ENCODE data around the gene CASK. TPM values are rescaled to one million over a fixed set of nuclear protein-coding genes. Genes with fewer than 3 reads are reported as not detected.

Gene CASK
- total RNA-seq, 4 donors from 2014 or later, result 34.3 to 52.8 (median 40.7) TPM

Small RNA genes within 50 kb of the gene (small RNA-seq; reads per million reads assigned to genes)
- gene AL353691.2, result not detected
- not detected for gene RN7SL144P
- gene RNU6-1321P, result not detected
- not detected for gene RNU6-202P

Other genes starting within 250 kb of the CASK start
- gene GPR34, start 234.6 kb downstream of the CASK start, total RNA-seq, result 10 to 100 TPM in 2 of 4 donors, 1 to 10 TPM in 2; 5.0 to 19.4 (median 11.3) TPM
- under 1 TPM; 0.22 to 0.63 (median 0.44) TPM for gene GPR82, start 199.4 kb downstream of the CASK start, total RNA-seq

Measured in tibial nerve (tissue), 4 donors.